KMS-11 (cell line): ENCODE results near the gene NT5C1B.

Experiments
- H2AFZ ChIP-seq: fragments of 200-600 bp; sonication (generic); 2 replicates; pipeline ENCODE4 v1.6.1; 2016; ENCODE audit warnings: antibody characterized with exemption, mixed run types, low read depth
- H3K27ac ChIP-seq: fragments of 200-600 bp; sonication (generic); 2 replicates; pipeline ENCODE4 v1.6.1; 2016; ENCODE audit warnings: mild to moderate bottlenecking, mixed run types
- H3K27me3 ChIP-seq: fragments of 200-600 bp; sonication (generic); 2 replicates; pipeline ENCODE4 v1.6.1; 2017; ENCODE audit warnings: mild to moderate bottlenecking, low read depth, mixed run types, moderate library complexity; ENCODE audit not compliant: insufficient read depth
- H3K36me3 ChIP-seq: fragments of 200-600 bp; sonication (generic); 2 replicates; pipeline ENCODE4 v1.6.1; 2017; ENCODE audit warnings: mild to moderate bottlenecking, mixed run types; ENCODE audit not compliant: insufficient read depth
- H3K4me1 ChIP-seq: fragments of 200-600 bp; sonication (generic); 2 replicates; pipeline ENCODE4 v1.6.1; 2016; ENCODE audit warnings: mild to moderate bottlenecking, low read depth, mixed run types; ENCODE audit not compliant: poor library complexity, severe bottlenecking
- H3K4me2 ChIP-seq: fragments of 200-600 bp; sonication (generic); 2 replicates; pipeline ENCODE4 v1.7.0; 2016; ENCODE audit warnings: mild to moderate bottlenecking, mixed run types
- H3K4me3 ChIP-seq: fragments of 200-600 bp; sonication (generic); IDR thresholded peaks from 2 replicates; pipeline ENCODE4 v1.6.1; 2017; ENCODE audit warnings: low read depth, low read length, mixed read lengths; ENCODE audit not compliant: insufficient read depth
- H3K79me2 ChIP-seq: fragments of 200-600 bp; sonication (generic); 2 replicates; pipeline ENCODE4 v1.6.1; 2016; ENCODE audit warnings: low read depth, mixed run types; ENCODE audit not compliant: insufficient read depth
- H3K9ac ChIP-seq: fragments of 200-600 bp; sonication (generic); 2 replicates; pipeline ENCODE4 v1.6.1; 2016; ENCODE audit warnings: mild to moderate bottlenecking, mixed run types
- H4K20me1 ChIP-seq: fragments of 200-600 bp; sonication (generic); 2 replicates; pipeline ENCODE4 v1.6.1; 2016; ENCODE audit warnings: mild to moderate bottlenecking, mixed run types; ENCODE audit not compliant: insufficient read depth
- TF ChIP-seq, protein P1 (sequence below): fragments of 200-600 bp; sonication (generic); conservative IDR thresholded peaks from 2 replicates; pipeline ENCODE4 v1.6.1; 2017; ENCODE audit warnings: low read depth, mild to moderate bottlenecking, antibody characterized with exemption, low read length, moderate library complexity, mixed read lengths

The NT5C1B gene

DNA sequence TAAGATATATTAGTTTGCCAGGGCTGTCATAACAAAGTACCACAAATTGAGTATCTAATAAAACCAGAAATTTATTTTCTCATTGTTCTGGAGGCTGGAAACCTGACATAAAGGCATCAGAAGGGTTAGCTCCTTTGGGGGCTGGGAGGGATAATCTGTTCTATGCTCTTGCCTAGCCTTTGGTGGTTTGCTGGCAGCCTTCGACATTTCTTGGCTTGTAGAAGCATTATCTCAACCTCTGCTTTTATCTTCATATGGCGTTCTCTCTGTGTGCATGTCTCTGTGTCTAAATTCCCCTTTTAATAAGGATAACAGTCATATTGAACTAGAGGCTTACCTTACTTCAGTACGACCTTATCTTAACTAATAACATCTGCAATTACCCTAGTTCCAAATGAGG is 22.8 kb upstream of the NT5C1B start:
- Histone ChIP-seq H4K20me1 (no peaks in the 10 kb centered on the region), H3K4me1 (no peaks in the 10 kb centered on the region), H3K27ac (no peak overlapping the region), H2AFZ (no peak overlapping the region), H3K79me2 (no peaks in the 10 kb centered on the region), H3K36me3 (no peaks in the 10 kb centered on the region), H3K4me3 (no peak overlapping the region), H3K9ac (no peak overlapping the region), H3K27me3 (no peaks in the 10 kb centered on the region), H3K4me2 (no peak overlapping the region)
- TF ChIP-seq, protein P1, sequence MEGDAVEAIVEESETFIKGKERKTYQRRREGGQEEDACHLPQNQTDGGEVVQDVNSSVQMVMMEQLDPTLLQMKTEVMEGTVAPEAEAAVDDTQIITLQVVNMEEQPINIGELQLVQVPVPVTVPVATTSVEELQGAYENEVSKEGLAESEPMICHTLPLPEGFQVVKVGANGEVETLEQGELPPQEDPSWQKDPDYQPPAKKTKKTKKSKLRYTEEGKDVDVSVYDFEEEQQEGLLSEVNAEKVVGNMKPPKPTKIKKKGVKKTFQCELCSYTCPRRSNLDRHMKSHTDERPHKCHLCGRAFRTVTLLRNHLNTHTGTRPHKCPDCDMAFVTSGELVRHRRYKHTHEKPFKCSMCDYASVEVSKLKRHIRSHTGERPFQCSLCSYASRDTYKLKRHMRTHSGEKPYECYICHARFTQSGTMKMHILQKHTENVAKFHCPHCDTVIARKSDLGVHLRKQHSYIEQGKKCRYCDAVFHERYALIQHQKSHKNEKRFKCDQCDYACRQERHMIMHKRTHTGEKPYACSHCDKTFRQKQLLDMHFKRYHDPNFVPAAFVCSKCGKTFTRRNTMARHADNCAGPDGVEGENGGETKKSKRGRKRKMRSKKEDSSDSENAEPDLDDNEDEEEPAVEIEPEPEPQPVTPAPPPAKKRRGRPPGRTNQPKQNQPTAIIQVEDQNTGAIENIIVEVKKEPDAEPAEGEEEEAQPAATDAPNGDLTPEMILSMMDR = no peak

- Histone ChIP-seq H3K27ac (no peak overlapping the region), H3K4me1 (no peaks in the 10 kb centered on the region), H3K36me3 (no peaks in the 10 kb centered on the region), H4K20me1 (no peaks in the 10 kb centered on the region), H2AFZ (no peak overlapping the region), H3K4me2 (no peak overlapping the region), H3K27me3 (no peaks in the 10 kb centered on the region), H3K79me2 (no peaks in the 10 kb centered on the region), H3K4me3 (no peak overlapping the region), H3K9ac (no peak overlapping the region)
- TF ChIP-seq, protein P1 = no peak
Measured at GRCh38 chr2:18611604-18612003, 22.2 kb upstream of the NT5C1B start.

DNA sequence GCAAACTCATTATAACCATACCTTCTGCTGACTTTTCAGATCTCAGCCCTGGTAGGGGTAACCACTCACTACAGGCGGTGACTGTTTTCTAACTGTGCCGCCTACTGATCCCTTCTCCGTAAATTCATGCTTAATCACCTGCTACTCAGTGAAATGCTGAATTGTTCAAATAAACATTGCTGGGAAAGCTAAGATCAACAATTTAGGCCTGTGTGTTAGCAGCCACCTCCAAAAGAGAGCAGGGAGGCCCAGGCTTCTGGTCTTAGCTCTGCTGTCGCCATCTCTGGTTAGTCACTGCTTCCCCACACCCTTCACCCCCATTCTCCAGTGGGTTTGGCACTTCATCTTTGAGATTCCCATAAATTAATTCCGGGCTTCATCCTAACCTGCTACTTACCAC is 21.8 kb upstream of the NT5C1B start:
- Histone ChIP-seq H3K27ac (no peak overlapping the region), H3K36me3 (no peaks in the 10 kb centered on the region), H3K4me3 (no peak overlapping the region), H3K4me1 (no peaks in the 10 kb centered on the region), H3K4me2 (no peak overlapping the region), H3K79me2 (no peaks in the 10 kb centered on the region), H3K9ac (no peak overlapping the region), H3K27me3 (no peaks in the 10 kb centered on the region), H2AFZ (no peak overlapping the region), H4K20me1 (no peaks in the 10 kb centered on the region)
- TF ChIP-seq, protein P1 = no peak

DNA sequence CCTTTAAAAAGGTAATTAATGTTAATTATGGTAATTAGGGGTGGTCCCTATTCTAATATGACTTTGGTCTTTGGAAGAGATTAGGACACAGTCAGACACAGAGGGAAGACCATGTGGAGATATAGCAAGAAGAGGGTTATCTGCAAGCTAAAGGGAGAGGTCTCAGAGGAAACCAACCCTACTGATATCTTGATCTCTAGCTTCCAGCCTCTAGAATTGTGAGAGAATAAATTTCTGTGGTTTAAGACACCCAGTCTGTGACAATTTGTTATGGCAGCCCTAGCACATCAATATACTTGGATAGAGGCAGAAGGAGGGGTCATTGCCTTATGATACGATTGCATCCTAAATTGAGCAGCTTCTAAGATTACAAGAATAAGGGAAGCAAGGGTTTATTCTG is 21.3 kb upstream of the NT5C1B start:
- Histone ChIP-seq H2AFZ (no peak overlapping the region), H3K4me2 (no peak overlapping the region), H3K4me3 (no peak overlapping the region), H3K4me1 (no peaks in the 10 kb centered on the region), H3K79me2 (no peaks in the 10 kb centered on the region), H3K27me3 (no peaks in the 10 kb centered on the region), H4K20me1 (no peaks in the 10 kb centered on the region), H3K27ac (no peak overlapping the region), H3K36me3 (no peaks in the 10 kb centered on the region), H3K9ac (no peak overlapping the region)
- TF ChIP-seq, protein P1 = no peak
